NOMO-1 treated with dmso at 0.1 percent for 144 hours (cell line): ENCODE data around the gene GRAP.
"Not testable (repeated sequence)": the region's sequence is repeated elsewhere in the genome, so short reads cannot be mapped to it uniquely, and the experiment has no call there.

Experiments used
- DNase-seq: peaks from one replicate; lab custom pipeline; 2025; ENCODE audit not compliant: unreplicated experiment; lab: John Stamatoyannopoulos, UW

The GRAP gene

GRCh38 chr17:19043032-19043431 is 3.7 kb downstream of the GRAP start:
- not testable (repeated sequence) for DNase-seq

- not testable (repeated sequence) for DNase-seq
Observed at GRCh38 chr17:19042369-19042768, 4.4 kb downstream of the GRAP start.

- DNase-seq: not testable (repeated sequence)
Observed at GRCh38 chr17:19041871-19042270, 4.9 kb downstream of the GRAP start.

- not testable (repeated sequence) for DNase-seq
Observed at GRCh38 chr17:19040350-19040749, 6.4 kb downstream of the GRAP start.

GRCh38 chr17:19038730-19039129 is 8.0 kb downstream of the GRAP start:
- DNase-seq: not testable (repeated sequence)

GRCh38 chr17:19038007-19038406 is 8.8 kb downstream of the GRAP start:
- DNase-seq: not testable (repeated sequence)

- not testable (repeated sequence) for DNase-seq
Observed at GRCh38 chr17:19037547-19037946, 9.2 kb downstream of the GRAP start.

- DNase-seq: not testable (repeated sequence)
Observed at GRCh38 chr17:19036186-19036585, 10.6 kb downstream of the GRAP start.

GRCh38 chr17:19032377-19032988 is 14.3 kb downstream of the GRAP start:
- not testable (repeated sequence) for DNase-seq

GRCh38 chr17:19031729-19032128 is 15.0 kb downstream of the GRAP start:
- DNase-seq: not testable (repeated sequence)

- DNase-seq: not testable (repeated sequence)
Observed at GRCh38 chr17:19030771-19031449, 15.8 kb downstream of the GRAP start.

- not testable (repeated sequence) for DNase-seq
Observed at GRCh38 chr17:19029740-19030139, 17.0 kb downstream of the GRAP start.

GRCh38 chr17:19028671-19029070 is 18.1 kb downstream of the GRAP start:
- not testable (repeated sequence) for DNase-seq

- no peak for DNase-seq
Observed at GRCh38 chr17:19024101-19025078, 22.4 kb downstream of the GRAP start.

GRCh38 chr17:19023209-19023999 is 23.4 kb downstream of the GRAP start:
- DNase-seq: no peak

GRCh38 chr17:19022747-19023146 is 24.0 kb downstream of the GRAP start:
- DNase-seq: no peak

GRCh38 chr17:19022128-19022527 is 24.6 kb downstream of the GRAP start:
- no peak for DNase-seq

GRCh38 chr17:19021622-19022083 is 25.1 kb downstream of the GRAP start:
- no peak for DNase-seq

- DNase-seq: not testable (repeated sequence)
Observed at GRCh38 chr17:19021011-19021621, 25.6 kb downstream of the GRAP start.

- DNase-seq: no peak
Observed at GRCh38 chr17:19020016-19020415, 26.7 kb downstream of the GRAP start.
